Raji (cell line): ENCODE measurements around the gene RTP4.

Experiments used
- POLR2A ChIP-seq: IDR thresholded peaks from 2 replicates; pipeline ENCODE4 v1.6.1; 2011; ENCODE audit warnings: low read depth, low read length, control low read depth; ENCODE audit not compliant: insufficient read depth

The RTP4 gene, protein sequence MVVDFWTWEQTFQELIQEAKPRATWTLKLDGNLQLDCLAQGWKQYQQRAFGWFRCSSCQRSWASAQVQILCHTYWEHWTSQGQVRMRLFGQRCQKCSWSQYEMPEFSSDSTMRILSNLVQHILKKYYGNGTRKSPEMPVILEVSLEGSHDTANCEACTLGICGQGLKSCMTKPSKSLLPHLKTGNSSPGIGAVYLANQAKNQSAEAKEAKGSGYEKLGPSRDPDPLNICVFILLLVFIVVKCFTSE

DNA sequence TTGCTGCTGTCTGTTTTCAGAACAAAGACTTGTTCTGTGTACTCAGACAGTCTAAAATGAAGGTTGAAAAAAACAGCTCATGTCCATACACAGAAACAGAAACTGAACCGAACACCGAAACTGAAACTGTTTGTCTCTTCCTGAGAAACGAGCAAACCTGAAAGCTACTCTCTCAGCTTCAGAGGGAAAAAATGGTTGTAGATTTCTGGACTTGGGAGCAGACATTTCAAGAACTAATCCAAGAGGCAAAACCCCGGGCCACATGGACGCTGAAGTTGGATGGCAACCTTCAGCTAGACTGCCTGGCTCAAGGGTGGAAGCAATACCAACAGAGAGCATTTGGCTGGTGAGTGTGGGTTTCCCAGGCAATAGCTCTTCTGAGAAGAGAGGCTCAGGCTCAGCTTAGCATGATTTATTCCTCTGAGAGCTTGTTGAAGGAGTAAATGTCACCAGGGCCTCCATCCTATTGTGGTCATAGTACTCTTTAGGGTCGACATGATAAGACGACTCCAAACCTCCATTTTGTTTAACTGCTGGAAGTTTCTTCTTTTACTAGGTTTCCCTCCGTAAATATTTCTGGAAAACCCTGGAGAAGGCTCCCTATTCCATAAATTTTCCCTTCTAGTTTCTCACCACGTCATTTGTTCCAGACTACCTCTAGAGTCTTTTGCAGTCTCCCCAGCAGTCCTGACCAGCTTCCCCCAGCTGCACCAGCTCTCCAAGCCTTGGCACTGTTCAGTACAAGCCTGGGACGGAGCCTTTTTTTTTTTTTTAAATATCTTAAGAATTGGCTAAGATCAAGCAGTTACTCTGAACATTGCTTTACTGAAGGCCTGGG lies at the start of gene RTP4:
TSS of gene RTP4 (plus strand) at position 135 of the 838 bp plus-strand sequence. CDS start at position 192, 57 bp downstream.
- TF ChIP-seq POLR2A = no peak

DNA sequence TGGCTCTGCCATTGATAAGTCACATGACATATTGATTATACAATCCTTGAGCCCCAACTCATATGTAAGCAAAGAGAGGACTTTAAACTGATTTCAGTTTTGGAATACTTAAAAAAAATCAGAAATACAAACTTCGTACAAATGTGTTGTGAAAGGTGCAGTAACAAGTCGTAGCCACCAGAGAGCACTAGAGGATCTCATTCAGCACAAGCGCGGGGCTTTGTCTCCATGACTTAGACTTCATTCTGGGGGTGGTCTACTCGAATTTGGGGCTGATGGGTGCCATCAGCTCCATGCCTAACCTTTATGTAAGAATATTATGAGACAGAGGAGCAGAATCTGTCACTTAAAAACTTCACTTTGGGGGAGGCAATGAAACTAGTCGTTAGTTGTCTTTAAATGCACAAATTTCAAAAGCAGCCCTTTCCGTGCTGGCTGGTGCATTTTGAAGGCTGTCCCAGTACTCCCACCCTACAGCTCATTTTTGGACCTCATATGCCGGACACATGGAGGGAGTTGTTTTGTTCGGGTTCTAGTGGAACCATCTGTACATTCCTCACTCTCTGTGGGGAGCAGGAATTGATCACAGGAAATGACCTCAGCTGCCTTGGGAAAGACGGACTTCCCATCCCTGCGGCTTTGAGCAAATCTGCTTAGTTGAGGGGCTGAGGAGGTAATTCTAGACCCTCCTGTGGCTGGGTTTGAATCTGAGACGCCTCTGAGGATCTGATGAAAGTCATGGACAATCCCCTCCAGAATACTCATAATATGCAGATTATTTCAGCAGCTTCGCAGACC lies 49.2 kb upstream of the RTP4 start:
- TF ChIP-seq POLR2A = no peak

DNA sequence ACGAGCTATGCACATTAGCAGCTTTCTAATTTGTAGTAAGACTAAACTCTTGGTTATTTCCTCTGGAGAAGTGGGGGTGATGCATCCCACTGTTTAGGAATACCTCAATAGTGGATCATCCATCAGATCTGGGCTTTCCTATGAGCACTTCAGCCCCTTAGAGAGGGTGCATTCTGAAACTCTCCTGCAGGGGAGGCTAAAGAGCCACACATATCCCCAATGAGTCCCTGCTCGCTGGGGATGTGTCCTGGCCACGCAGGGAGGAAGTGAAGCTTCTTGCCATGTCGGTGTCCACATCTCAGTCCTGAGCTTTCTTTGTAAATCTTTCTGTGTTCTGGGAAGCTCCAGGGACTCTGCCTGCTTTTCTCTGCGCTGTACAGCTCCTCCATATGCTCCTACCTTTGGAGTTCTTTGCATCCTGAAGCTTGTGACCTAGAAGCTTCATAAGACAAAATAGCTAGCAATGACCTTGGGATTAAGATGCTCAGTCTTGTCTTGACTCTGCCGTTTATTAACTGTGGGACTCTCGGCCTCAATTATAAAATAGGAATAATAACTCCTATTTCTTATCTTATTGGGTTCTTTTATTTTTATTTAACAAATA lies 48.4 kb upstream of the RTP4 start:
- no peak for TF ChIP-seq POLR2A

DNA sequence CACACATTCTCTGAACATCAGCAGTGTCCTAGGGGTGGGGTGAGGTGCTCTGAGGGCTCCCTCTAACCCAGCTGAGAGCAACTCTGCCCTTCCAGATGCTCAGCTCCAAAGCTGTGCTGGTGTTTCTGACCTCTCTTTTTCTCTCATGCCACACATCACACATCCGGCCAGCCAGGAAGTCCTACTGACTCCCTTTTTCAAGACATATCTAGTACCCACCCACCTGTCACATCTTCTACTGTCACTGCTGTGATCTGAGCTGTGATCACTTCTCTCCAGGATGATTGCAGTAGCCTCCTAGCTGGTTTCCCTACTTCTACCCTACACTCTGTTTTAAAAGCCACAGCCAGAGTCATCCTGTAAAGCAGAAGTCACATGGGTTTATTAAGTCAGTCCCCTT lies 46.4 kb upstream of the RTP4 start:
- no peak for TF ChIP-seq POLR2A

DNA sequence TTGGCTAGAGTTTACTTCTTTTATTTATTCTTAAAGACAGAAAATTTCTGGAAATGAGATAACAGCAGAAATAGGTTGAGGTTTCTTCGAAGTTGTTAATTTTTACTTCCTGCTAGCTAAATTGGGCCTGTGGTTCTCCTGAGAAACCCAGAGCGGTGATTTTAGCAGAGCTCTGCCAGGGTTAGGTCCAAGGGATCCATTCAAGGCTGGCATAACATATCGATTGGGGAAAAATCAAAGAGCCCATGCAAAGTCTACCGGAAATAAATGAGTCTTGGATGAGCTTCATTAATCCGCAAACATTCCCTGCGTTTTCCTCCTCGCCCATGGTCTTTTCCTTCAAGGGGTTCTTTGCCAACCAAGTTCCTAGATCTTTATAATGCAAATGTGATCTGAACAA lies 45.9 kb upstream of the RTP4 start:
- no peak for TF ChIP-seq POLR2A

DNA sequence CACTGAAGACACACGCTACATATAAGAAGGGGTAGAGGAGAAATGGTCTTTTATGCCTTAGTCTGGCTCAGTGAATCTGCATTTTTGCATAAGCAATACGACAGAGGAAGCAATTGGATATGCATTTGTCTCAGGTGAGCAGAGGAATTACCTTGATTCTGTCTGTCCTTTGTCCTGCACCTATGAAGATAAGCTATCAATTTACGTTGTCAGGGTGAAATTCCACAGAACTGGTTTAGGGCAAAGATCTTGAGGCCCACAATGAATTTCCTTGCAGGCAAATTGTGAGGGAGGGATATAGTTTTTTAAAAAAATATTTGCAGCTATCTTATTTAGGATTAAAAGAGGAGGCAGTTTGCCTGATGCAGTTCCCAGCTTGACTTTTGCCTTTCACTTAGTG lies 45.1 kb upstream of the RTP4 start:
- no peak for TF ChIP-seq POLR2A

DNA sequence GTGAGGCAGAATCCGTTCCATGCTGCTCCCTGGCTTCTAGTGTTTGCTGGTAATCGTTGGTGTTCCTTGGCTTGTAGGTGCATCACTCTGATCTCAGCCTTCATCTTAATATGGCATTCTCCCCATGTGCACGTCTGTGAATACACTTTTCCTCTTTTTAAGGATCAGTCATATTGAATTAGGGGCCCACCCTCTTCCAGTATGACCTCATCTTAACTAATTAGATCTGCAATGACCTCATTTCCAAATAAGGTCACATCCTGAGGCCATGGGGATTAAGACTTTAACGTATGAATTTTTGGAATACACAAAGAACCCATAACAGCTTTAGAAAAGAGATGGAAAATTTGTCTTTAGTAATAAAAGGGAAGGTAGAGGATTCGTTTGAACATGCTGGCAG lies 42.6 kb upstream of the RTP4 start:
- TF ChIP-seq POLR2A = no peak

DNA sequence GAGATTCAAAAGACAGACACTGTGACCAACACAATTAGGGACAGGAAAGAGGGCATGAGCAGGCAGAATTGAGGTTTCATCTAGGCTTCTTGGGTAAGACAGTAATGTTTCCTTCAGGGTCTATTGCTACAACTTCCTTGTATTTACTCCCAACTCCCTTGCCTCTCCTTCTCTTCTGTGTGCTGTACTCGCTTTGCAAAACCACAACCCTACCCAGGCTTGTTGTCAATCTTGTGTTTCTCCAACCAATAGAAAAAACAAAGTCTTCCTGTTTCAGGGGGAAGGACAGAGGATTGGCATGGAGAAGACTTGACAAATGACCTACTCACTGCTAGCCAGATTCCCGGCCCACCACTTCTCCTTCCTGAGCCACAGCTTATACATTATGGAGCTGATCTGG lies 40.3 kb upstream of the RTP4 start:
- TF ChIP-seq POLR2A = no peak

DNA sequence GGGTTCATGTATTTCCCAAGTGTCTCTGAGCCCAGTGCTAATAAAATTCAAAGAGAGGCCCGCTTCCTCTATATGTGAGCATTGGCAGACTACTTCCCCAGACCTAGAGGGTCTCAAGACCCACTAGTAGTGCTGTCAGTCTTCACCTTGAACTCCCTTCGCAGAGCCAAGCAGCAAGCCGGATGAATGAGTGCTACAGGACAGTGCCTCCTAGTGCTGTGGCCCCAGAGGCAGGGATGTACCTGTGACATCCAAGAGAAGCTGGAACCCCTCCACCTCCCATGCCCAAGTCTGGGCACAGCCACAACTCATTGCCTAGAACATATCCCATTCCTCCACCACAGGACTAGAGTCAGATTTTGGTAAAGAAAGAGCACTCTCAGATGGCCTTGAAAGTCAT lies 39.5 kb upstream of the RTP4 start:
- no peak for TF ChIP-seq POLR2A

DNA sequence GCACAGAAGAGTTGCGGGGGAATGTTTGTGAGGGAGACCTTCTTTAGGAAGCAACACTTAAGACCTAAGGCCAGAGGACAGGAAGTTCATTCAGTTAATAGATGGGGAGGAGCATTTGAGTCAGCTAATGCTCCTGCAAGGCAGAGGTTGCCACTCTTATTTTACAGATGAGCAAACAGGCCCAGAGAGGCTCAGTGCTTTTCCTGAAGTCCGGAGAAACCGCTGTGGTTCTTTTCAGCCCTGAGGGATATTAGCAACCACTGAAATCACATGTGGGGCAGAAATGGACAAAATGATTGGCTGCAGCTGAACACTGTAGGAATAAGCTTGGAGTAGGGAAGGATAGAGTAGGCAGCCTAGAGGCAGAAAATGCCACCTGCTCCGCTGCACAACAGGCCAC lies 33.3 kb upstream of the RTP4 start:
- TF ChIP-seq POLR2A = no peak

DNA sequence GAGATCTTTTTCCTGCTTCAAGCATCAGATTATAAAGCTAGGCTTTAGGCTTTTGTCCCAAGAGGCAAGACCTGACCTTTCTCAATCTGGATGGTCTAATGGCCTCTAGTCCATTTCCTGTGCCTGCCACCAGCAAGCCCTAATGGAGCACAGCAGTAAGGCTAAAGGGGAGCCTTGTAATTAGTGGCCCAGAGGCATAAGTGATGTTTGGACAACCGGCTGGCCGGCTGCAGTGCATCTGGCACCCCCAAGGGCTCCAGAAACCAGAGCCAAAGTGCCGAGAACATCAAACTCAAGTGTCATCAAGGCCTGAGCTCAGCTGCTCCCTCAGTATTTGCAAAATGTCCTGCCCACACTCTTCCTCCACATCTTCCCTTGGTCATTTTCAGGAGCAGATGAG lies 31.9 kb upstream of the RTP4 start:
- TF ChIP-seq POLR2A = no peak

DNA sequence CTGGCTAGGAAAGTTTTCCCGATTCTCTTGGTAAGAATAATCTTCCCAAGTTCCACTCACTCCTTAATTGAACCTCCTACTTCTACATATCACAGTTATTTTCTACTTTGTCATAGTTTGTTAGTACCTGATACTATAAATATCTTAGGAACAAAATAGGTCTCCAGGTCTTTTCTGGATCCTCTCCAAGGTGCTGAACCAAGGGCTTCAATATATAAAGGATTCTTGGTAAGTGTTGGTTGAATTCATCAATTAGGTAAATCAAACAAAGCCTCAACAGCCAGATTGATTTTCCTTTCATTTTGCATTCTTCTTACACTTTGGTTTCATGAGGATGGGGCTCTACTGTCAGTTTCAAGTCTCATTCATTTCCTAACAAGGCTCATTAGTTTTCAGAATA lies 27.6 kb upstream of the RTP4 start:
- no peak for TF ChIP-seq POLR2A

DNA sequence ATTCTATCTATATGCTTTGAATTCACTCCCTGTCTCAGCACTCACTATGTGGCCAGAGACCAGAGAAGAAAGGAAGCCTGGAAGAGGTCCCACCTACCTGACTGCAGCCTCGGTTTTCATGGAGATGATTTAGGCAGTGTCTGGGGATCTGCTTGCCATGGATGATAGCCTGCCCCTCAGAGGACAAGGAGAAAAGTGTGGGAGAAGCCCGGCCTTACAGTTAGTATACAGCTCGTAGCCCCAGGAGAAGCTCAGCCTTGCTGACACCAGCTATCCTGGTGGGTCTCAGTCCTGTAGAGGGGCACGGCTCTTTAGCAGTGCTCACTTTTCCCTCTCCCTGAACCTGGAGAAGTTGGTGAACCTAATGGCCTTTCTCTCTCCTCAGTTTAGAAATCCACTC lies 25.9 kb upstream of the RTP4 start:
- TF ChIP-seq POLR2A = no peak

DNA sequence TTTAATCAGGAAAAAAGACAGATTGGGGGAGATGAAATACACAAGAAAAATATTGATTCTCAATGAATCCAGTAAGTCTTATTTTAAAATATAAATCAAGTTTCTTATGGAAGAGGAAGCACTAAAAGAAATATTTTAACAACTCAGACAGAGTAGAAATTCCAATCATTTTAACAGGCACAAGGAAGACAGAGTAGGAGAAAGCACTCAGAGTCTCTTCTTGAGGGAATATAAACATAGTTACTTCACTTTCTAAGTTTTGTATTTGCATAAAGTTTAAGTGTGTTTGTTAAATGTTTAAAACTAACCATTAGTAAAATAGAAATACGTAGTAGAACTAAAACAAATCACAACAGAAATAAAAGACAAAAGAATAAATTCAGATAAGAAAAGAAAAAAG lies 24.5 kb upstream of the RTP4 start:
- no peak for TF ChIP-seq POLR2A

DNA sequence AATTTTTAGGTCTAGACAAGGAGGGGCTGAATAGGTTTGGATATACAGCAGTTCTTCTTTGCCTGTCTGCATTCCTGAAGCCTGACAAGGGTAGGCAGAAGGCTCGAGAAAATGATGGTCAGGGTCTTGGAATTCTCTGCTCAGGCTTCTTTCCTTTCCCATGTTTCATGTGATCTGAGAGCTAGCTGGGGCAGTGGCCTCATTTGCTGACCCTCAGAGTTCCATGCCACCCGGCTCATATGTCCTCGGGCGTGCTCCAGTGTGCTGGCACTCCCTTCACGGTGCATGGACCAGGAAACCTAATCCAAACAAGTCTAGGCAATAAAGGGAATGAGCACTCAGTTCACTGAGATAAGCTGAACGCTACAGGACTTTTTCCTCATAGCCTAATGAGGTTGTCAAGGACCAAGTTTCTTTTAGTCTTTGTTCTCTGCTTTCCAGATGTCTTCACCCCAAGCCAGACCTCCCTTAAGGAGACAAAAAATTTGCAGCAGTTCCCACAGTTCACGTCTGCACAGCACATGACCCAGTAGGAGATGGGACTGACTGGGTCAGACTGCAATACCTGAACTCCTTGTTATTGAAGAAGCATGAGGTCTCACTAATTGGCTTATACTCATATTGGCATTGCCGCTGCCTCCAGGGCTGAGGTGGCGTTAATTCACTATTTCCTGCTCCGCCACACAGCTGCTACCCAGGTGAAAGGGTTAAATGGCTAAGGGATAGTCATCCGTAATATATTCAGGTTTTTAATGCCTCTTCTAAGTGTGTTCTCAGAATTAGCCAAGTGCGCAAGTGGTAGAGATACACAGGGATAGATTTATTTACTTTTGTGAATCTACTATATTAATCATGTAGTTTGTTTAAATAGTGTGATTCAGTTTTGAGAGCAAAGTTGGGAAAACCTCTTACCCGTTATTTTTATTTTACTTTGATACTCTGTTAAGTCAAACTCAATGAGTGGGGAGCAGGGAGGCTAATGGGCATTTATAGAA lies 15.3 kb upstream of the RTP4 start:
- no peak for TF ChIP-seq POLR2A

DNA sequence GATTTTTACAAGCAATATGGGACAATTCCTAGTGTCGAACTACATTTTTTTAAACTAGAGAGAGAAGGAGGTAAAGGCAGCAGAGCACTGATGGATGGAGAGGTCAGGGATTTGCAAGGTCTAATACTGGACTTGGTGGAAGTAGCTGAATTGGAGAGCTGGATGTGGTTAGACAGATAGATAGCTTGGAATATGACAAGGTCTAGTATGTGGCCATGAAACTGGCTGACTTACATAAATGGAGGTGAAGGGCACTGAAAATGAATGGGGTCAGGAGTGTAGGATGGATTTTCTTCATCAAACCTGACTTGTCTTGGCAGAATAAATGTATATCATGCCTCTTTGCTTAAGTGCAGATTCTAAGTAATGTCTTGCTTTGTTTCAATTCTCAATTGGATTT lies 10.1 kb upstream of the RTP4 start:
- TF ChIP-seq POLR2A = no peak
